ENCODE measurements around the gene PDCD4.
"Not testable (repeated sequence)": the region's sequence is repeated elsewhere in the genome, so short reads cannot be mapped to it uniquely, and the experiment has no call there.

The PDCD4 gene

DNA sequence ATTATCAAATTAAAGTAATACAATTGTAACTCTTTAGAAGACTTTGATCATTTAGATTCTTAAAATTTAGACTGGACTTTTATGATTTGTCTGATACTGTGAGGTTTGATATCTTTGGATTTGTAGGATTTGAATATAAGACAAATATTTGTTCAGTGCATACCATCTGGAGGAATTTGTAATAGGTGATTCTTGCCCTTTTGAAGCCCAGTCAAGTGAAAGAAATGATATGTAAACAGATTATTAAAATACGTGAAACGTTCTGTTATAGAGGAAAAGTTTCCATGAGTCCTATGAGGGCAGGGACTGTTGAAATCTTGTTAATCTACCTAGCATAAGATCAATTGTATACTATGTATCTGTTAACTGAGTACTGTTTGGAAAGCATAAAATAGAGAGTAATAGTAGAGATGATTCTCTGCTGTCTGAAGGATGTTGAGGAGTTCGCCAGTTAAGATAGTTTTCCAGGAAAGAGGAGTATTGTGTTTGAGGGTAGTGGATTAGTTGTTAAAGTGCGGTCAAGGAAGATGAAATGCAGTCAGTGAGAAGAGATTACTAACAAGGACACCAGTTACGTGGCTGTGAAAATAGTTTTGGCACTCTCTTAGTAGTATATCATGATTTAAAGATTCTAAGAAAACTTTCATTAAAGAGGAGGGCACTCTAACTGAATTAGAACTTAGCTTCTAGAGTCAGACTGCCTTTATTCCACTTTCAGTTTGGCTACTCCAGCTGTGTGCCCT lies 14.4 kb downstream of the PDCD4 start:
- no peak for DNase-seq

DNA sequence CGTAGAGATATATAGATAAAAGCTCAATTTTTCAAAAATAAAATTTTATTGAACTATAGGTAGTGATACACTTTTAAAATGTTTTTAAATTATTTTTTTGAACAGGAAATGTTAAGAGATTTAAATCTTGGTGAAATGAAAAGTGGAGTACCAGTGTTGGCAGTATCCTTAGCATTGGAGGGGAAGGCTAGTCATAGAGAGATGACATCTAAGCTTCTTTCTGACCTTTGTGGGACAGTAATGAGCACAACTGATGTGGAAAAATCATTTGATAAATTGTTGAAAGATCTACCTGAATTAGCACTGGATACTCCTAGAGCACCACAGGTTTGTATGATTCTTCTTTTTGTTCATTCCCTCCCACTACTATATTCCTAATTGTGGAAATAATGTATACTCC lies 15.8 kb downstream of the PDCD4 start:
- no peak for DNase-seq

- no peak for DNase-seq
Measured at GRCh38 chr10:110892602-110893288, 21.0 kb downstream of the PDCD4 start.

DNA sequence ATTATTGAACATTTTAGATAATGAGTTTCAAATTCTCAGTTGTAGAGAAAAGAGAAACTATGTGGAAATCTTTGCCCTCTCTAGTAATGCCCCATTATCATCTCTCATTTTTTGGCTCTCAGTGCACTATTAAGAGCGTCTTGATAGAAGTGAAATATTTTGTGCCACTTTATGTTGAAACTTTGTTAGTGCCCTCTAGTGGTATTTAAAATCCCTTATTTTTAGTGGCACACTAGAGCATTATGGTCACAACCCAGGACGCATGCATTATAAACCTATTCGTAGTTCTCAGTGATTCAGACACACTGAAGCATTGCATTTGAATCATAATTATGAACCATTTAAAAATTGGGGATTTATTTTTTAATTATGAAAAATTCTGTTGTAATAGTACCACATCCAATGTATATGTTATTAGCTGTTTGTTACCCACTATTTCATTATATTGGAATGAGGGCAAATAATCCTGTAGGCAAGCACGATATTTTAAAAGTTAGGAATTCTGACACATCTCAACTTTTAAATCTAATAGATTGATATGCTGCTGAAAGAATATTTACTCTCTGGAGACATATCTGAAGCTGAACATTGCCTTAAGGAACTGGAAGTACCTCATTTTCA lies 21.9 kb downstream of the PDCD4 start:
- peak; percentile 78 for DNase-seq

GRCh38 chr10:110897184-110897583 lies 25.5 kb downstream of the PDCD4 start:
- no peak for DNase-seq

- no peak for DNase-seq
Measured at GRCh38 chr10:110898391-110898790, 26.7 kb downstream of the PDCD4 start.

DNA sequence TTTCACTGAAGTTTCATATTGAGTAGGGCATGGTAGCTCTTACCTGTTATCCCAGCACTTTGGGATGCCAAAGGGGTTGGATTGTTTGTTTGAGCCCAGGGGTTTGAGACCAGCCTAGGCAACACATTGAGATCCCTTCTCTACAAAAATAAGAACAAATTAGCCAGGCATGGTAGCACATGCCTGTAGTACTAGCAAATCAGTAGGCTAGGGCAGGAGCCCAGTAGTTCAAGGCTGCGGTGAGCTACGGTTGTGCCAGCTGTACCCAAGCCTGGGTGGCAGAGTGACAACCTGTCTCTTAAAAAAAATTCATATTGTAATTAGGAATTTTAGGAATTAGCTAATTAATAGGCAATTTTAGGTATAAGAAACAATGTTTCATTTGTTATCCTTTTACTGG lies 29.3 kb downstream of the PDCD4 start:
- no peak for DNase-seq

- DNase-seq = no peak
Measured at GRCh38 chr10:110901954-110902819, 30.5 kb downstream of the PDCD4 start.

- no peak for DNase-seq
Measured at GRCh38 chr10:110903280-110904278, 31.9 kb downstream of the PDCD4 start.

- no peak for DNase-seq
Measured at GRCh38 chr10:110910138-110910537, 38.4 kb downstream of the PDCD4 start.

- no peak for DNase-seq
Measured at GRCh38 chr10:110912374-110912773, 40.6 kb downstream of the PDCD4 start.

- no peak for DNase-seq
Measured at GRCh38 chr10:110914431-110914830, 42.7 kb downstream of the PDCD4 start.

GRCh38 chr10:110915035-110915434 lies 43.3 kb downstream of the PDCD4 start:
- no peak for DNase-seq

DNA sequence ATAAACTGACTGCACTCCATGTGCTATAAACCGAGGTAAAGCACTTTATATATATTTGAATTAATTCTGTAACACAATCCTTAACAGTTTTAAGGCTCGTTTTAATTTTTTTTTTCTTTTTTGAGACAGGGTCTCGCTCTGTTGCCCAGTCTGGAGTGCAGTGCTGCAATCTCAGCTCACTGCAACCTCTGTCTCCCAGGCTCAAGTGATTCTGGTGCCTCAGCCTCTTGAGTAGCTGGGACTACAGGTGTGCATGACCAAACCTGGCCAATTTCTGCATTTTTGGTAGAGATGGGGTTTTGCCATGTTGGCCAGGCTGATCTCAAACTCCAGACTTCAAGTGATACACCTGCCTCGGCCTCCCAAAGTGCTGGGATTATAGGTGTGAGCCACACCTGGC lies 43.9 kb downstream of the PDCD4 start:
- not testable (repeated sequence) for DNase-seq

- no peak for DNase-seq
Measured at GRCh38 chr10:110916554-110917346, 45.0 kb downstream of the PDCD4 start.

- peak; percentile 90 for DNase-seq
Measured at GRCh38 chr10:110918269-110918642, 46.5 kb downstream of the PDCD4 start.

- no peak for DNase-seq
Measured at GRCh38 chr10:110918643-110919348, 47.1 kb downstream of the PDCD4 start, which contains the start of gene BBIP1. Gene BBIP1, minus strand, starts transcription at chr10:110919180. Its CDS starts 1,023 bp downstream, at chr10:110918157.

DNA sequence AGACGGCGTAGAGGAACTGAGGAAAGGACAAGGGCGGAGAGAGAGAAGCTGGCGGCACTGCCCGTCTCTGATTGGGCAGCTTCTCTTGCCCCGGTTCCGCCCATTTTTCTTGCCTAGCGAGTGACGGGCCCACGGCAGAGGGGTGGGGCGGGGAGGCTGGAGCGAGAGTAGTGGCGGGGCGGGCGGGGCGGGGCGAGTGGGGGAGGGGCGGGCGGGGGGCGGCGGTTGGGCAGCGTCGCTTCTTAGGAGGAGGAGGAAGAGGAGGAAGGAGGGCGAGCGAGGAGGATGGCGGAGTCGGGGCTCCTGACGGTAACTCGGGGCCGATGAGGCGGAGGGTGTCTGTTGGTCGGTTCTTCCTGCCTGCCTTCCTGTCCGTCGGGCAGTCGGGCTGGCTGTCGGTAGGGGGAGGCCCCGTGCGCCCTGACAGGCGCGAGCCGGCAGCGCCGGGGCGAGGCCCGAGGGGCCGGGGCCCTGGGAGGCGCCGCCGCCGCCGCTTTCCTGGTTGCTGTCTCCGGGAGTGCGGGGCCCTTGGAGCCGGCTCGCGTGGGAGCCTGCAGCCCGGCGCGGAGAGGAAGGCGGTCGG lies 47.7 kb downstream of the PDCD4 start, which contains the start of gene SHOC2:
TSS of gene SHOC2 (plus strand) at position 256 of the 583 bp plus-strand sequence. CDS start 44,755 bp downstream, outside the sequence.
- peak; percentile 100 for DNase-seq
